Measurements from ENCODE around the gene C19orf67. TPM values are rescaled to one million over a fixed set of nuclear protein-coding genes. Genes with fewer than 3 reads are reported as not detected.

C19orf67 gene
- total and polyA plus RNA-seq, 2 experiments from 2014 or later: not detected

GRCh38 chr19:14115756-14116155 lies 30.2 kb upstream of the C19orf67 start (continued):
- TF ChIP-seq ZNF462 (CRISPR knock-in tag; IDR thresholded peaks at IDR 0.05): no peak
- no peak for TF ChIP-seq EZH2 (IDR thresholded peaks at IDR 0.05; ENCODE audit: low read depth, unreplicated experiment)
- TF ChIP-seq ETS1 (IDR thresholded peaks at IDR 0.05): no peak

GRCh38 chr19:14114854-14115253 lies 29.3 kb upstream of the C19orf67 start:
- H3F3A ChIP-seq (replicated peaks; ENCODE audit: low read depth): peaks cover 25% of the 10 kb centered on the region
- Mint-ChIP-seq H3K27me3 (ENCODE audit: insufficient read depth, low read depth, poor library complexity) (peaks cover 14% of the 10 kb centered on the region), H3K4me3 (no peak overlapping the region), H3K27ac (no peak overlapping the region), H3K36me3 (ENCODE audit: low read depth) (peaks cover 4% of the 10 kb centered on the region; the same call in 2 of the 3 replicates), H3K4me1 (peaks cover 46% of the 10 kb centered on the region), H3K9me3 (no peaks in the 10 kb centered on the region; the same call in 2 of the 3 replicates)
- H3K4me1 ChIP-seq (ENCODE audit: insufficient read depth): peaks cover 51% of the 10 kb centered on the region
- H3K27me3 ChIP-seq (ENCODE audit: insufficient read depth): no peaks in the 10 kb centered on the region
- DNase-seq (ENCODE audit: low spot score) (peak; percentile 77), ATAC-seq (peak; percentile 8)
- no peak overlapping the region for H2AFZ ChIP-seq
- H3K79me2 ChIP-seq (replicated peaks; ENCODE audit: insufficient read depth): peaks cover 17% of the 10 kb centered on the region
- H3K4me3 ChIP-seq: no peak overlapping the region
- peaks cover 11% of the 10 kb centered on the region for H4K20me1 ChIP-seq (replicated peaks; ENCODE audit: insufficient read depth)
- H3K36me3 ChIP-seq (ENCODE audit: insufficient read depth): no peaks in the 10 kb centered on the region; the same call in 1 of the 2 replicates
- no peak for TF ChIP-seq POLR2AphosphoS5 (IDR thresholded peaks at IDR 0.05; ENCODE audit: low read depth)
- no peak for TF ChIP-seq CREB1 (CRISPR knock-in tag; IDR thresholded peaks at IDR 0.05; ENCODE audit: low read depth)
- TF ChIP-seq CTCF (conservative IDR thresholded peaks at IDR 0.05; ENCODE audit: low read depth in 2 of 2): peak; percentile 66 to 68
- TF ChIP-seq STAT1 (IDR thresholded peaks at IDR 0.05; ENCODE audit: unreplicated experiment): no peak
- no peak for TF ChIP-seq ETS1 (IDR thresholded peaks at IDR 0.05)
- TF ChIP-seq ZNF114 (CRISPR knock-in tag; IDR thresholded peaks at IDR 0.05): no peak
- TF ChIP-seq EZH2 (IDR thresholded peaks at IDR 0.05; ENCODE audit: low read depth, unreplicated experiment): no peak
- H3K4me2 ChIP-seq: no peak overlapping the region
- no peaks in the 10 kb centered on the region for H3K9me2 ChIP-seq (ENCODE audit: insufficient read depth)
- no peak overlapping the region for H3K27ac ChIP-seq (ENCODE audit: low read depth)
